HG03039 (cell line): ENCODE data around the gene JCAD.

ENCODE experiments used
- ATAC-seq: cut with Tn5 transposase; IDR thresholded peaks from one replicate; pipeline ENCODE4 v1.9.1; 2021; ENCODE audit warnings: mild to moderate bottlenecking, moderate library complexity; ENCODE audit not compliant: unreplicated experiment

Gene JCAD

DNA sequence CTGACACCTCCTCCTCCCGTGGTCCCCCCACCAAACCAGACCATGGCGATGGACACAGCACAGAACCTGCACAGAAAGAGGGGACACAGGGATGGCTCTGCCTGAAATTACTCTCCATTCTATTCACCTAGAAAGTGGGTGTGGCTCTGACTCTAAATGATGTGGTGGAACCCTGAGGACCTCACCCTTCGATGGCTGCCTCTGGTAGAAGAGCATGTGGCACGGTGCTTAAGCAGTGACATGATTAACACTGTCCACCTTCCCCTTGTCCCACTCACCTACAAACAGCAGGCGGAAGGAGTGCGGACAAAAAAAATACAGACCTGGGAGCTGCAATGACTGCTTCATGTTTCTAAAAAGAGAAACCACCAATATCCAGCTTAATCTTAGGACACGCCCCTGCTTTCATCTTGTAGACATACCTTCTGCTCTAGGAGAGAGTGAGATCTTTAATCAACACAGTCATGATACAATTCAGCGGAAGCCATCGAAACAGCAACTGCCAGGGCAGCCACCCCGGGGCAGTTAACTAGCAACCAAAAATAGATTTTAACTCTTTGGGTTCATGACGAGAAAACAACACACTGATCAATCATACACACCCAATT is 11.4 kb downstream of the JCAD start:
- no peak for ATAC-seq

DNA sequence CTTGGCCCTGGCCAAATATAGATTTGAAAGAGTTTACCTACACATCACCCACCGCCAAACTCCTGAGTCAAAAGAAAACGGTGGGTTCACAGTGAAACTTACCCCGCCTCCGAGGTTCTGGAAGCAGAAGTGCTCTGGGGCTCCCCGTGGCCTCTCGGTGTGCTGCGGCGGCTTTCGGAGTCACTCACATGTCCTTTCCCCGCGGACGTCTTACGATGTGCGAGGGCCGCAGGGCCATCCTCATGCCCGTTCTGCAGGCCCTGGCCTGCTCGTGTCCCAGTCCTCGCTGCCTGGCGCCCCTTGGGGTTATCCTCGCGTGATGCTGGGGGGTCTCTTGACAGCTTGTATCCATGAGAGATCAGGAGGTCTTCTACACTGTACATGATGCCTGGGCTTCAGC is 12.0 kb downstream of the JCAD start:
- ATAC-seq = no peak

DNA sequence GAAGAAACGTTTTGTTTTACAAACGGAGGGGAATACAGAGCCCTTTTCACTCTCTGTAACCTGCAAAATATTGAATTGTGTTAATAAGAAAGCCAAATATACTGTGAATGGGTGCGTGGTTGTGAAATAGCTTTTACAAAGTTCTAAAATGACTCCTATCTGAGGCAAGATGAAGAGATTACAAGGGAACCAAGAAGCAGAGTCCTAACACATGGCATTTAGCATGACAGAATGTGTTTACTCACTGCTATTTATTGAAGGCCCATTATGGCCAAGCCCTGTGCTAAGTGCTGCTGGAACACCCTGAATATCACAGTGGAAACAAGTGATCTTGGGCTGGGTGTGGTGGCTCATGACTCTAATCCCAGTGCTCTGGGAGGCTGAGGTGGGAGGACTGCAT is 12.9 kb downstream of the JCAD start:
- ATAC-seq = no peak

DNA sequence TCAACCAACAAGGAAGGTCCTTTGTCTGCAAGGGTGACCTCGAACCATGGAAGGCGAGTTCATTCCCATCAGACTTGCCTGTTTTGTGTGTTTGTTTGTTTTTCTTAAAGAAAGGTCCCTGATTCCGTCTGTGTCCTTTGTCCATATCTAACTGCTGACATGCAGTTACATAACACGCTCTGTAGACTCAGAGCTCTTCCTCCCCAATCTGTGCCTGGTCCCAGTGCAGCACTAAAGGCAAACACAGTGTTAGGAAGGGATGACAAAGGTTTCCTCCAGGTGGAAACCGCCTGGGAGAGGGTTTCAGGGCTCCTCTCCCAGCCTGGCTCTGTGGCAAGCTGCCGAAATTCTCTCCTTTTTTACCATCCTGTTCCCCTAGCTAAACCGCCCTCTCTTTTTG is 13.4 kb downstream of the JCAD start:
- no peak for ATAC-seq

DNA sequence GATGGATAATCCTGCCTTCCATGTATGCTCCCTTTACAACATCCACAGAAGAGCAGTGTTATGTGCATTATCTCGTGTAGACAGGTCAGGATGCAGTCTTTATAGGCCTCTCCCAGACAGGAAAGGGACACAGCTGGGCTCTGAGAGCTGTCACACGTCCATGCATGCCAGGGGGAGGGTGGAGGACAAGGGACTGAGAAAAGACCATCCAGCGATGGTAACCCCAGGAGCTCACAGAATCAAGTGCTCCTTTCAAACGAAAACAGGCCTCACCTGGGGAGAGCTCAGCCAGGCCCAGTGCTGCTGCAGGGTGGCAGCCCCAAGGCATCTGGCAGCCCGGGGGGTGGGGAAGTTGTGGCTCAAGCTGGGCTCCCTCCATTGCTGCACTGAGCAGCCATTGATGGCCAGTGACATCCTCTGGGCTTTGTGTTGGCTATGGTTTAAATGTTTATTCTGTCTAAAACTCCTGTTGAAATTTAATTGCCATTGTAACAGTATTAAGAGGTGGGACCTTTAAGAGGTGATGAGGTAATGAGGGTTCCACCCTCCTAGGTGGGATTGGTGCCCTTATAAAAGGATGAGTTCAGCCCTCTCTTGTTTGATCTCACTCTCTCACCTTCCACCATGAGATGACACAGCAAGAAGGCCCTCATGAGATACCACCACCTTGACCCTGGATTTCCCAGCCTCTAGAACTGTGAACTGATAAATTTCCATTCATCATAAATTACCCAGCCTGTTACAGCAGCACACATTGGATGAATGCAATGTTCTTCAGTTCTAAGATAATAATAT is 15.7 kb downstream of the JCAD start:
- no peak for ATAC-seq

DNA sequence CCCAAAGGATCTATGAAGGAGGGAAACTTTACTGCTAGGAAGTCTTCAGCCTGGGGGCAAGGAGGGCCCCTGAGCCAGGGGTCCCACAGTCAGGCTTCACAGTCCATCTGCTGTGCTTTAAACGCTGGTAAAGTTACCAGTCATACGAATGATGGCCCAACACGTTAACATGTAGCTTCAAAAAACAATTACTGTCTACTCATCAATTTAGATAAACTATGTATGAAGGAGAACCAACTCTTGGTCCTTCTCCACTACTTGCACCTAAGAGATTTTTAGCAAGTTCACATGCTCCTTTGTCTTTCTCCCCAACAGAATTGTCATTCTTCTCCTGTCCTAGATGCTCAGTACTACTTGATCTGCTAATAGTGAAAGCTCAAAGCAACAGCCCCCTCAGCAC is 16.6 kb downstream of the JCAD start:
- no peak for ATAC-seq

DNA sequence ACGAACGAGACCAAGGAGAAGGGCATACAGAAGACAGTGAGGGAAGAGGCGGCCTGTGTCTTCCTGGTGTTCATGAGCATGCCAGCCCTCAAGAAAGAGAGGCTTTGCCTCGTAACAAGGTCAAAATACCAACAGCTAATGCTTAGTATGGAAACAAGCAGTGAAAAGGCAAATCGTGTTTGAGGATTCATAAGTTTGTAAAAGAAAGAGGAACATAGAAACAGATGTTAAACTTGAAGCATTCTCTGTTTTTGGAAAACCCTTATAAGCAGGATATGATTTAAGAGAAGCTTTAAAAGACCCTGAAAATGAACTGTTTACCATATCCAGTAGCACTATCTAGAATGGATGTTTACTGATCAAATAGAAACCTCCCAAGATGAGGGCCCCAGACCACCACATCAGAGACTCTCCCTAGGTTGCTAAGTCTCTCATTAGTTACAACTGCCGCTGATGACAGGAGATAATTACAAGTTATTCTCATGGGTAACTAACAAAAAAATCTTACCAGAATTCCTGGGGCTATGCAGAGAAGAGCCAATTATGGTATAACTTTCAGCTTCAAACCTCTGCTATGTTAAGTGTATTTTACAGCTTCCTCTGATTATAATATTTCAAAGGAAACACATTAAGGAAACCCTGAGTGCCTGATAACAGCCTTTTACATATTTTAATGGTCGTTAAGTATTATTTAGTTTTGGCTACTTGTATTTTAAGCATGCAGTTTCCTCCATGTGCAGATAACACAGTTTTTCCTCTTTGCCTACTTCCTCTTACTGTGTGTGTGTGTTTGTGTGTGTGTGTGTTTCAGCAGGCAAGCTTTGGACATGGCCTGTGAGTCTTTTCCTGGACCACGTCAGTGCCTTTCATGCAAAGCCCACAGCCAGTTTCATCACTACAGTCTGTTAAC is 17.9 kb downstream of the JCAD start:
- no peak for ATAC-seq

DNA sequence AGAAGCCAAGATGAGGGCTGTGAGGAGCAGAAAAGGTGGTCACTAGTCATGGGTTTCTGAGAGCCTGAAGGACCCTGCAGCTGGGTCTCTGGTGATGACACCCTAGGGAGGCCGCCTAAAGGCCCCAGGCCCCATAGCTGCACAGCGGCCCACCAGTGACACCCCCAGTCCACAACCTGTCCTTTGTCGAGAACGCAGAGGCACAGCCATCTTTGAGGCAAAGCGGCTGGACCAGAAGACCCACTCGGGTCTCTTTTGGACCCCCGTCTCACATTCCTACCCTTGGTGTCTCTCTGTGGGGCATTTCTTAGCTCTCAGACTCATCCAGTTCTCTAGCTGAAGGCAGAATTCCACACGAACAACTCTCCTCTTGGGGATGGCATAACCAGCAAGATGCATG is 18.8 kb downstream of the JCAD start:
- ATAC-seq = no peak

DNA sequence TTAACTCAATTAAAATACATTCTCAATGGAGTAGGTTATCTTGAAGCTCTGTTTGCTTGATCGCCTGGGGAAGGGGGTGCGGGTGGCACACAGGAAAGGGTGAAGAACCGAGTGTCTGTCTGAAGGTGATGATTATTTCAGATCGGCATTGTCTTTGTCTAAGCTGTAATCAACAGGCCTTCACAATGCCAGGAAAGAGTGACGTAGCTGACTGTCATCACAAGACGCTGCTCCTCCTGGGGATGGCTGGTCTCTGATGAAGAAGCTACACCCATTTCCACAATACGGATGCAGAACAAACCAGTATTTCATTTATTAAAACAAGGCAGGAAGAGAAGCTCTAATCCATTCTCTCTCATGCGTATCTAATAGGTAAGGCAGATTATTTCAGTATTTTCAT is 19.4 kb downstream of the JCAD start:
- no peak for ATAC-seq

DNA sequence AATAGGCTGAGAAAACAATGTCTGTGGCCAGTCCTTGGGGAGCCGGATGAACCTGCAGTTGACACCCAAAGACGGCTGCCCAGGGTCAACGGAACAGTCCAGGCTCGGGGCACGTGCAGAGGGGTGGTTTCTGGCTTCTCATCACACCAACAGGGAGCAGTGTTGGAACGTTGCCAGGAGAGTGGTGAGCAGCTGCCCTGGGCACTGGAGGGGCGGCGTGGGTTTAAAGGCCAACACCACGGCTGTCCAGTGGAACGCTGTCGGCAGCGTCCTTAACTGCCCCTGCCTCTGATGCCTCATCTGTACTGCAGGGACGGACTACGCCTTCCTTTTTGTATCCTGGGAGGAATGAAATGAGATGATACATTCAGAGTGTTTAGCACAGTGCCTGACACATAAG is 19.8 kb downstream of the JCAD start:
- no peak for ATAC-seq

DNA sequence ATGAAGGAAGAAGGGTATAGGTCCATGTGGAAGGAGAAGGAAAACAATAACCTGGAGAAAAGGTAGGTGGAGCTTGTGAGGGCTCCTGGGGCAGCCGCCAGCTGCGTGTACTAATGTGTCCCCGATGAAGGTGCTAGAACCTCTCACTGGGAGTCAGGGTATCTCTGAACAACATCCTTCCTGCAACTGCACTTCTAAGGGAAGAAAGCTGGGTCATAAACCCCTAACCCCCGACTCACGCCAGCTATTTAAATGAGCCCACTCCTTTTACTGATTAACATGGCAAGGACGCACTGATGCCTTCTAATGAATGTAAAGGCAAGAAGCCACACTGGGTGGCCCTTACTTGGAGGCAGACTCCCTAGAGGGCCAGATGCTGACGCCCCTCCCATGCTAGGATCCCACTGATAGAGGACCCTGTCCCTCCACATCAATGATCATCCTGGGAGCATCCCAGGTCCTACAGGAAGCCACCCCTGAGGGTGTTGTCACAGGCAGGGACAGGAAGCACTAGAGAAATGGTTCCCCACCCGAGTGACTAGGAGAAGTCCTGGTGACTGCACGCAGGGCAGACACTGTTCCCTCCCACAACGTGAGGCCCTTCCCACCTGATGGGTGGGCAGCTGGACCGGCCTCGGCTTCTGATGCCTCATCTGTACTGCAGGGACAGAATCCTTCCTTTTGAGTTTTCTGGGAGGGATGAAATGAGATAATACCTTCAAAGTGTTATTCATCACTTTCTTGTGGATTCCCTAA is 20.4 kb downstream of the JCAD start:
- ATAC-seq = no peak

DNA sequence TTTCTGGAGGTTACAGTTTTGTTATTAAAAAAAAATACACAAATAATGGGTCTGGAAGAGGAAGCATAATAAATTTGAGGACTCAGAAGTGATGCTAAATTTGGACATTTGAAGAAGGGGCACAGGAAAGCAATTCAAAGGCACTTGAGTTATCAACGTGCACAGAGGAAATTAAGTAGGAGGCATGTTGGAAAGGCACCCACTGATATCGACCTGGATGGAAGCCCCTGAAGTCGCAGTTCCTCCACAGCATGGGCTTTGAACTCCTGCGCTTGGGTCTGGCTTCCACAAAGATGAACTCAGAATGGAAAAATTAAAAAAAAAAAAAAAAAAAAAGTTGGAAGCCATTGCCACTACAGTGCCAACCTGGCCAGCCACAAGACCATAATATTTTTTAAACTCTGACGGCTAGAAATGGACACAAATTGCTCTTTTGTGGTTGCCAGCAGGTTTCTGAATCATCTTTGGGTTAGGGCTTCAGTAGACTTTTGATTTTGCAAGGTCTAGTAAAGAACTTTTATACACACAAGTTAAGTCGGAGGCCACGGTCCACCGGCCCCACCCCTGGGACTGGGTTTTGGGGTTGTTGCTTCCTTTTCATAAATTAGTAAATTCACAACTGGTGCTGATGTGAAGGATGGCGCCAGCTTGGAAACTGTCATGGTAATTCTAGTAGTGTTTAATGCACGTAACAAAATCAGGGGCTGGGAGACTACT is 21.6 kb downstream of the JCAD start:
- ATAC-seq = no peak

DNA sequence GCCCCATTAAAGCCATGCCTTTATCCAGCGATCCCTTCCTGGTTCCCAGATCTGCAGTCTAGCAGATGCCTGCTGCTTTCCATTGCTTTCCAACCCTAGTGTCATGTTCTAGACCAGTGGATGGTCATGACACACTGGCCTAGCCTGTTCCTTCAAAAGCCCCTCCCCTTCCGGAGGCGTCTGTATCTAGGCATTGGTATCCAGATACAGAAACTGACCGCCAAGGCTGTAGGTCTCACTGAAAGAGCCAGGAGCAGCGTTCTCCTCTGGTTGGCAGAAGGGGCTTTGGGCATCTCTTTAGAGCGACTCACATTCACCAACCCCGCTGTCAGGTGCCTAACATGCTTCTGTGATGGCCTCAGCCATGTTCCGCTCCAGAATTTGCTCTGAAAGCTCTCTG is 22.6 kb downstream of the JCAD start:
- no peak for ATAC-seq

DNA sequence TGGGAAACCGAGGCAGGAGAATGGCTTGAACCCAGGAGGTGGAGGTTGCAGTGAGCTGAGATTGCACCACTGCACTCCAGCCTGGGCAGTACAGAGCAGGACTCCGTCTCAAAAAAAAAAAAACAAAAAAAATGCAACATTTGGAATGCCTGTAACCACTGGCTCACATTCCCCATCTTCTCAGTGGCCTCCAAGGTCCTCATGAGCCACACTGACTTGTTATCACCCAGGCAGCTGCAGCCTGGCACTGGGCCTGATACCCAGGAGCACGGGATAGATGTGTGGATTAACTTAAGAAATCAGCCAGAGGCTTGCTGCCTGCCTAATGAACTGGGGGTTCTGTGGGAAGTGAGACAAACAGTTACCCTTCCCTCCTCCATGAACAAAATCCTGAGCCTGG is 23.0 kb downstream of the JCAD start:
- ATAC-seq = no peak

DNA sequence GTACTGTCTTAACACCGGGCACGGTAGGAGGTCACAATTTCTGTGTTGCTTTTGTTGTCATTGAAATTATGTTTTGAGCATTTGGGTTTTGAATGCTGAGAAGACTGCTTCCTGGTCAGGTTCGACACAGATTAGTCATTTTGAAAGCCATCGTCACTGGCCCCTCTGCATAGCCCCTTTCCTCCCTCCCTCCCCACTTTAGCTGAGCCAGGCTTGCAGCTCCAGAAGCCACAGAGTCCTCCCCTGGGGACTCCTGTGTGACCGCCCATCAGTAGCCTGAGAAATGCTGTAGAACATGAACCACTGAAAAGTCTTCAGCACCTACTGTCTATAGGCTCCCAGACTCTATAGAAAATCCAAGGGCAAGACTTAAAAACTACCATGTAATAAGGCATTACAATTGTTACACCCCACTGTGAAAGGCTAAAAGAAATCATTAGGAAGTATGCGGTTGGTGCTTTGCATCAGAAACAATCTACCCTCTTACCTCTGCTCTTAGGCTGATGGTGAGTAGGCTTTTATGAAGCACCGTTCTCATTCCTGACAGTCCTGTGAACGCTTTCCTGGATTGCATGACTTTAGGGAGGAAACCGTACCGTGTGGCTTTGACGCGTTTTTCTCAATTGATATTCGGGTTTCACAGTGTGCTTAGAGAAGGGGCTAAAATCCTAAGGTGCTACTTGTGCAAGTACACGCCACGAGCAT is 24.8 kb downstream of the JCAD start:
- ATAC-seq = no peak

DNA sequence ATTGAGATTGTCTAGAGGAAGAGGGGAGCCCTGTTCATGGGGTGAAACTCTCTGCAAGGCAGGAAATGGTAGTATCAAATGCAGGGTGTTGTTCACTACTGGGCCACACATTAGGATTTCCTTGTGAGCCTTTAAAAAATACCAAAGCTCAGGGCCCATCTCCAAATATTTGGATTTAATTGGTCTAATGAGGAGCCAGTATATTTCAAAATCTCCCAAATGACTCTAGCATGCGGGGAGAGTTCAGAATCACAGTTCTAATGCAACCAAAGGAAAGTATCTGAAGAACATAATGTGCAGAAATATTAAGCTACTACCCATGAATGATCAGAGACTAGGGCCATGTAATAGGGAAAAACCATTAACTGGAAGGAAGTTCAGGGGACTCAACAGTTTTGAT is 27.3 kb downstream of the JCAD start:
- no peak for ATAC-seq

DNA sequence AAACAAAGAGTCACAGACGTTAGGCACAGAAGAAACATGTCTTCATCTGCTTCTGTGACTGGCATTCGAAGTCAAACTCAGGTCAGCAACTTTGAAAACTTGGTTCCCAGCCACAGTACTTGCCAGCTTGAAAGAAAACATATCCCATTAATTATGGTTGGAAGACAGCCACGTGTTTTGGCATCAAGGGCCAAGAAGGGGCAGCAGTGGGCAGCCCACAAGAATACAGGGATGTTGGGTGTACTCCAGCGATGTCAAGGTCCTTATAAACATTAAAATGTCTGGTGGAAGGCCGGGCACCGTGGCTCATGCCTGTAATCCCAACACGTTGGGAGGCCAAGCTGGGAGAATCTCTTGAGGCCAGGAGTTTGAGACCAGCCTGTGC is 29.5 kb downstream of the JCAD start:
- ATAC-seq = no peak

DNA sequence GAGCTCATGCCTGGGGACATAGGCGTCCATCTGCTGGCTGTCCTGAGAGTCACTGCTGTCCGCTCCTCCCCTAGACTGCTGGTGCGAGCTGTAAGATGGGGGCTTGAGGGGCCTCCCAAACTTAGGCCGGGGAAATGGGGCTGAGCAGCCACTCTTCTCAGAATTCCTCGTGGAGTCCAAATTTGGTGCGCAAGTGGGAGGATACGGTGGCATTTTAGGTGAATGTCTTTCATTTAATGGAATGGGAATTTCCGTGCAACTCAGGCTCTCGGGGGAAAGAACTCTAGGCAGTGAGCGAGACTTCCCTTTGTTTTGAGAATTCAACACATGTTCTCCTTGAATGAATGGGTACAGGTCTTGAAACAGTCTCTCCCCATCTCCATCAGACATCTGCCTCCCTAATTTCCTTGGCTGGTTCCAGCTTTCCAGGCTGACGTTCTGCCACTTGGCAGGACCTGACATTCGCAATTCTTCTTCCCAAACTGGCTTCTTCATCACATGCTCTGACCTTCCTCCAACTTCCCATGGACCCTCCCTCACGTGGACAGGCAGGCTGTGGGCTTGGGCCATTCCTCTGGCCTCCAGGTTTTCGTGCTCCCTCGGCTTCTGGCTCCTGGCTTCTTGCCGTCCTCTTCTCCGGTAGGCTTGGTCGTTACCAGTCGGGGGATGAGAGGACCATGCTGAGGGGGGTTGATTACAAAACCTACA is 30.1 kb downstream of the JCAD start:
- no peak for ATAC-seq

DNA sequence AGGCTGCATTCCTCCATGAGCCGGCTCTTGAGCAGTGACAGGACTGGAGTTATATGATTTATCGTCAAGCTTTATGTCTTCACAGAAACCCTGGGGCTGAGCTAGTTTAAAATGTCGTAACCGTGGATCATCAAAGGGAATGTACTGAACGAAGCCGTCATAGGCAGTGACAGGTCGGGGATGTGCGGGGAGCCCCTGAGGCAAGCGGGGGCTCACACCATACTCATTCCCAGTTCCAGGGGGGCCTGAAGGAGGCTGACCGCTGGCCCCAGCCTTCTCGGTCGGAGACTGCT is 30.7 kb downstream of the JCAD start:
- no peak for ATAC-seq
